ENCODE results near the gene SPSB2.

The SPSB2 gene

GRCh38 chr12:6832125-6832524 is 41.0 kb downstream of the SPSB2 start:
- DNase-seq (ENCODE audit: low read depth in 2 of 2), result no peak

- no peak for DNase-seq (ENCODE audit: low read depth in 2 of 2)
These were observed 41.6 kb downstream of the SPSB2 start for GRCh38 chr12:6831450-6831995.

- DNase-seq (ENCODE audit: low read depth in 2 of 2), result no peak
These were observed 42.1 kb downstream of the SPSB2 start for GRCh38 chr12:6830999-6831398.

- no peak for DNase-seq (ENCODE audit: low read depth in 2 of 2)
These were observed 42.7 kb downstream of the SPSB2 start for GRCh38 chr12:6830286-6830890.

GRCh38 chr12:6829536-6830220 is 43.4 kb downstream of the SPSB2 start:
- no peak for DNase-seq (ENCODE audit: low read depth in 2 of 2)

GRCh38 chr12:6828781-6829535 is 44.1 kb downstream of the SPSB2 start:
- DNase-seq (ENCODE audit: low read depth in 2 of 2), result no peak

- no peak for DNase-seq (ENCODE audit: low read depth in 2 of 2)
These were observed 44.9 kb downstream of the SPSB2 start, which contains the start of gene P3H3 for GRCh38 chr12:6827982-6828780. Gene P3H3 (plus strand): TSS chr12:6828407. CDS start chr12:6828441, 34 bp downstream.

- no peak for DNase-seq (ENCODE audit: low read depth in 2 of 2)
These were observed 45.6 kb downstream of the SPSB2 start for GRCh38 chr12:6827437-6827911.

GRCh38 chr12:6826734-6827436 is 46.2 kb downstream of the SPSB2 start:
- DNase-seq (ENCODE audit: low read depth in 2 of 2), result no peak

GRCh38 chr12:6826125-6826733 is 46.9 kb downstream of the SPSB2 start:
- no peak for DNase-seq (ENCODE audit: low read depth in 2 of 2)

GRCh38 chr12:6825398-6826124 is 47.5 kb downstream of the SPSB2 start:
- peak; percentile 68 to 82 for DNase-seq (ENCODE audit: low read depth in 2 of 2)

GRCh38 chr12:6824901-6825381 is 48.2 kb downstream of the SPSB2 start:
- no peak for DNase-seq (ENCODE audit: low read depth in 2 of 2)

- no peak for DNase-seq (ENCODE audit: low read depth in 2 of 2)
These were observed 48.9 kb downstream of the SPSB2 start for GRCh38 chr12:6824085-6824775.

- DNase-seq (ENCODE audit: low read depth in 2 of 2), result no peak
These were observed 49.7 kb downstream of the SPSB2 start for GRCh38 chr12:6823182-6824084.

- DNase-seq (ENCODE audit: low read depth in 2 of 2), result no peak
These were observed 50.5 kb downstream of the SPSB2 start for GRCh38 chr12:6822426-6823135.

GRCh38 chr12:6821591-6822425 is 51.3 kb downstream of the SPSB2 start, which contains the start of gene GPR162:
Gene GPR162 (plus strand): TSS chr12:6821821. CDS start chr12:6823899, 2,078 bp downstream.
- DNase-seq (ENCODE audit: low read depth in 2 of 2), result no peak
